Keratinocyte (primary cell): ENCODE results near the gene RHEX. TPM values are rescaled to one million over a fixed set of nuclear protein-coding genes. Genes with fewer than 3 reads are reported as not detected.

Experiments
- DNase-seq: peaks from one replicate; pipeline ENCODE4 v3.0.0-alpha.2; 2011; ENCODE audit warnings: low read depth, missing footprints, low spot score
- FAIRE-seq: peaks from 2 replicates; lab custom pipeline; 2011; peaks lifted over from hg19 to GRCh38; lab: Jason Lieb, UNC
- H2AFZ ChIP-seq: 2 replicates; pipeline ENCODE4 v1.6.0; 2012; ENCODE audit warnings: low read length, control low read depth, inconsistent platforms; ENCODE audit not compliant: control insufficient read depth
- H3K27ac ChIP-seq: 2 replicates; pipeline ENCODE4 v1.5.1; 2011; ENCODE audit warnings: low read length; ENCODE audit not compliant: control insufficient read depth, insufficient read depth
- H3K27me3 ChIP-seq: 3 replicates; pipeline ENCODE4 v1.6.0; 2011; ENCODE audit warnings: low read length; ENCODE audit not compliant: control insufficient read depth, insufficient read depth; ENCODE audit errors: extremely low read depth
- H3K36me3 ChIP-seq, 2 experiments: 2 replicates in 1 of 2; 3 replicates in 1 of 2; pipeline ENCODE4 v1.5.1; 2011; ENCODE audit warnings: low read length in 2 of 2, mild to moderate bottlenecking in 1 of 2; ENCODE audit not compliant: control insufficient read depth in 2 of 2, insufficient read depth in 2 of 2; ENCODE audit errors: extremely low read depth in 1 of 2
- H3K4me1 ChIP-seq: 3 replicates; pipeline ENCODE4 v1.5.1; 2011; ENCODE audit warnings: low read length; ENCODE audit not compliant: control insufficient read depth, insufficient read depth; ENCODE audit errors: extremely low read depth
- H3K4me2 ChIP-seq: 3 replicates; pipeline ENCODE4 v1.6.0; 2011; ENCODE audit warnings: low read depth, low read length; ENCODE audit not compliant: control insufficient read depth, insufficient read depth; ENCODE audit errors: extremely low read depth
- H3K4me3 ChIP-seq, 3 experiments: fragments of 200-600 bp in 1 of 3; sonication (generic) in 1 of 3; 2 replicates in 2 of 3; 3 replicates in 1 of 3; pipeline ENCODE4 v1.5.1; 2011 to 2016; ENCODE audit warnings: low read length in 3 of 3, mild to moderate bottlenecking in 3 of 3, control low read depth in 2 of 3, inconsistent platforms in 1 of 3, low read depth in 1 of 3, mixed read lengths in 1 of 3, mixed run types in 1 of 3, moderate library complexity in 1 of 3; ENCODE audit not compliant: control insufficient read depth in 2 of 3, insufficient read depth in 2 of 3; ENCODE audit errors: extremely low read depth in 1 of 3
- H3K79me2 ChIP-seq: 2 replicates; pipeline ENCODE4 v1.6.0; 2012; ENCODE audit warnings: low read length; ENCODE audit not compliant: control insufficient read depth, insufficient read depth
- H3K9ac ChIP-seq: 3 replicates; pipeline ENCODE4 v1.6.0; 2011; ENCODE audit warnings: low read length; ENCODE audit not compliant: control insufficient read depth, insufficient read depth; ENCODE audit errors: extremely low read depth
- H3K9me1 ChIP-seq: 3 replicates; pipeline ENCODE4 v1.6.0; 2011; ENCODE audit warnings: low read length; ENCODE audit not compliant: control insufficient read depth, insufficient read depth; ENCODE audit errors: extremely low read depth
- H3K9me3 ChIP-seq: 2 replicates; pipeline ENCODE4 v1.5.1; 2012; ENCODE audit warnings: low read depth, low read length; ENCODE audit not compliant: control insufficient read depth
- H4K20me1 ChIP-seq: 3 replicates; pipeline ENCODE4 v1.6.0; 2011; ENCODE audit warnings: low read length; ENCODE audit not compliant: control insufficient read depth, insufficient read depth; ENCODE audit errors: extremely low read depth
- EZH2 ChIP-seq: IDR thresholded peaks from one replicate; pipeline ENCODE4 v1.6.1; 2012; ENCODE audit warnings: inconsistent platforms, mild to moderate bottlenecking, low read length, moderate library complexity
- dilution Hi-C: fragments of 300-500 bp; cut with MboI; formaldehyde crosslinking; loops from one replicate; pipeline ENCODE4 v1.7.0; 2020; ENCODE audit warnings: low sequenced_read_pairs; ENCODE audit not compliant: extremely low pct_ligation_motif_present
- polyA plus RNA-seq, 5 experiments: library from polyadenylated mRNA; depleted of rRNA in 3 of 5; stranded (reverse) in 3 of 5; stranded (forward) in 1 of 5; unstranded in 1 of 5; fragments of >200 nt; gene quantifications; 1 replicate in 1 of 5; 2 replicates in 3 of 5; 3 replicates in 1 of 5; pipeline versions ENCODE4 v1.2.1 to v1.2.3, GENCODE V29; 2011 to 2012; ENCODE audit warnings: missing spikeins in 2 of 5, low read depth in 1 of 5, low replicate concordance in 1 of 5
- TF ChIP-seq, protein P1 (sequence below), 3 experiments: IDR thresholded peaks in 1 of 3; conservative IDR thresholded peaks in 1 of 3; optimal IDR thresholded peaks in 1 of 3; 2 replicates in 2 of 3; 3 replicates in 1 of 3; pipeline versions ENCODE3 to v1.5.1; 2011; ENCODE audit warnings: low read length in 3 of 3, mild to moderate bottlenecking in 3 of 3, moderate library complexity in 2 of 3, control low read depth in 1 of 3, inconsistent platforms in 1 of 3; ENCODE audit not compliant: insufficient read depth in 2 of 3; ENCODE audit errors: extremely low read depth in 1 of 3

RHEX gene
- polyA plus RNA-seq, 1 donor (not counting 4 experiments of a cell fraction or from before 2014, with no cell fraction given): not detected

DNA sequence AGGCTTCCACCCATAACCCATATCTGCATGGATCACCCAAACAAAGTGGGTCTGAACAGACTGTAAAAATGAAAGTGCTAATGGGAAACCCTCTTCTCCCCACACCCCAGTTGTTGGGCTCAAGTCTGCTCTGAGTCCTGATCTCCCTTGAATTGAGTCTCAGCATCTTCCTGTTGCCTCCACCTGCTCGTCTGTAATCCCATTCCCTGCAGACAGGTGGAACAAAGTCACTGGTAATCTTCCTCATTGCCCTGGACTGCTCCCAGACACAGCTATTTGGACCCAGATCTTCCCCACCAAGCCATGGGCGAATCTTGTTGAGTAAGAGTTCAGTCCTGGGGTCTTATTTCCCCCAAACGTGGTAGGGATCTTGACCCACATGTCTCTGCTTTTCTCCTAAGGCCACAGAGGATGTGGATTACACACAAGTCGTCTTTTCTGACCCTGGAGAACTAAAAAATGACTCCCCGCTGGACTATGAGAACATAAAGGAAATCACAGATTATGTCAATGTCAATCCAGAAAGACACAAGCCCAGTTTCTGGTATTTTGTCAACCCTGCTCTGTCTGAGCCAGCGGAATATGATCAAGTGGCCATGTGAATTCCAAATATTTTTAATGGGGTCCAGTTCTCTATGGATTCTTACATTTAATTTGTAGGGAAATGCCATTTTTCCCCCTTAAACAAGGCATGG is 48.5 kb downstream of the RHEX start:
- Histone ChIP-seq H4K20me1 (no peaks in the 10 kb centered on the region), H3K4me1 (peaks cover 6% of the 10 kb centered on the region), H3K79me2 (no peaks in the 10 kb centered on the region), H3K9me1 (no peaks in the 10 kb centered on the region), H3K4me3 (no peak overlapping the region), H3K4me2 (no peak overlapping the region), H3K36me3 (no peaks in the 10 kb centered on the region), H3K9me3 (no peaks in the 10 kb centered on the region), H3K27me3 (peaks cover 2% of the 10 kb centered on the region), H3K9ac (no peak overlapping the region), H3K27ac (no peak overlapping the region), H2AFZ (no peak overlapping the region)
- FAIRE-seq: no peak
- dilution Hi-C loops: no loop called here
- TF ChIP-seq, protein P1, sequence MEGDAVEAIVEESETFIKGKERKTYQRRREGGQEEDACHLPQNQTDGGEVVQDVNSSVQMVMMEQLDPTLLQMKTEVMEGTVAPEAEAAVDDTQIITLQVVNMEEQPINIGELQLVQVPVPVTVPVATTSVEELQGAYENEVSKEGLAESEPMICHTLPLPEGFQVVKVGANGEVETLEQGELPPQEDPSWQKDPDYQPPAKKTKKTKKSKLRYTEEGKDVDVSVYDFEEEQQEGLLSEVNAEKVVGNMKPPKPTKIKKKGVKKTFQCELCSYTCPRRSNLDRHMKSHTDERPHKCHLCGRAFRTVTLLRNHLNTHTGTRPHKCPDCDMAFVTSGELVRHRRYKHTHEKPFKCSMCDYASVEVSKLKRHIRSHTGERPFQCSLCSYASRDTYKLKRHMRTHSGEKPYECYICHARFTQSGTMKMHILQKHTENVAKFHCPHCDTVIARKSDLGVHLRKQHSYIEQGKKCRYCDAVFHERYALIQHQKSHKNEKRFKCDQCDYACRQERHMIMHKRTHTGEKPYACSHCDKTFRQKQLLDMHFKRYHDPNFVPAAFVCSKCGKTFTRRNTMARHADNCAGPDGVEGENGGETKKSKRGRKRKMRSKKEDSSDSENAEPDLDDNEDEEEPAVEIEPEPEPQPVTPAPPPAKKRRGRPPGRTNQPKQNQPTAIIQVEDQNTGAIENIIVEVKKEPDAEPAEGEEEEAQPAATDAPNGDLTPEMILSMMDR (optimal IDR thresholded peaks at IDR 0.05 in 1 of 3, IDR thresholded peaks at IDR 0.05 in 1 of 3, conservative IDR thresholded peaks at IDR 0.05 in 1 of 3; ENCODE audit: extremely low read depth in 1 of 3, insufficient read depth in 2 of 3, low read length in 3 of 3): no peak
- TF ChIP-seq EZH2: no peak
- DNase-seq: no peak

DNA sequence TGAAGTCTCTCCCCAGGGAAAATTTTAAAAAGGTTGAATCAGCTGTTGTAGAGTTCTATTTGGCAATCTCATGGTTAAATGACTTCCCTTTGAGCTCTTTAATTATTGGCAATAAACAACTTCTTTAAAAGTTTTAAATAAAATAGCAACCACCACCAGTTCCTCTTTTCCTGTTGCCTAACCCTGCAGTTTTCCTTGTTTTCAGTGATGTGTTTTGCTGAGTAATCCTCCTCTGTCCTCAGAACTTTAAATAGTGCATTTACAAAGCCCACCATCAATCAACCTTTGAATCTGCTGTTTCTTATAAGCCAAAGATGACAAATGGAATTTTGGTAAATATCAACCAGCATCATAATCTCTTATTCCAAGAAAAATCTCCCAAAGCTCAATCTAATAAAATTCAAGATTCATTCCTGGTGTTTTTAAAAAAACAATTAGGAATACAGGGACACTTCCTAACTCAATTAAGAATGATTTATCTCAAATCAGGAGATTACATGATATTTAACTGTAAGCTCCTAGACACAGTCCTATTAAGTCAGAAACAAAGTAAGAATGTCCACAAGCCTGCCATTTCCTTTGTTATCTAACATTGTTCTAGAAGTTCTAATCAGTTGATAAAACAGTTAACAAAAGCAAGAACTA is 49.4 kb downstream of the RHEX start:
- H3K9ac ChIP-seq: no peak overlapping the region
- H4K20me1 ChIP-seq: no peaks in the 10 kb centered on the region
- DNase-seq (no peak), FAIRE-seq (no peak)
- H3K9me3 ChIP-seq: no peaks in the 10 kb centered on the region
- H3K79me2 ChIP-seq: no peaks in the 10 kb centered on the region
- no peak overlapping the region for H3K27ac ChIP-seq
- no peak overlapping the region for H2AFZ ChIP-seq
- TF ChIP-seq EZH2: no peak
- H3K4me3 ChIP-seq: no peak overlapping the region
- H3K27me3 ChIP-seq: peaks cover 2% of the 10 kb centered on the region
- dilution Hi-C loops: no loop called here
- H3K36me3 ChIP-seq: no peaks in the 10 kb centered on the region
- no peaks in the 10 kb centered on the region for H3K9me1 ChIP-seq
- no peak overlapping the region for H3K4me2 ChIP-seq
- H3K4me1 ChIP-seq: peaks cover 8% of the 10 kb centered on the region
